SK-N-SH (cell line): Measurements from ENCODE around the gene SOCS4. TPM values are rescaled to one million over a fixed set of nuclear protein-coding genes. Genes with fewer than 3 reads are reported as not detected.

ENCODE experiments used
- CTCF ChIA-PET: fragments of 300-600, 350-600 bp; formaldehyde crosslinking; extraction: SDS; loops from one replicate; lab custom pipeline; 2021; lab: Yijun Ruan, JAX
- POLR2A ChIA-PET: fragments of 350-600 bp; sonication (Branson Sonifier 250); formaldehyde crosslinking; extraction: SDS; loops from one replicate; lab custom pipeline; 2020; ENCODE audit warnings: antibody characterized with exemption, inconsistent platforms; lab: Yijun Ruan, JAX
- DNase-seq: peaks from one replicate; pipeline ENCODE4 v3.0.0; 2012
- H2AFZ ChIP-seq: fragments of 200-600 bp; sonication (generic); 2 replicates; pipeline ENCODE4 v1.8.1; 2016; ENCODE audit warnings: antibody characterized with exemption, mild to moderate bottlenecking, low read depth
- H3F3A ChIP-seq: fragments of 200-600 bp; sonication (generic); replicated peaks from 2 replicates; pipeline ENCODE3; 2016; ENCODE audit warnings: antibody characterized with exemption, mild to moderate bottlenecking; ENCODE audit not compliant: insufficient read depth
- H3K27ac ChIP-seq, 2 experiments: fragments of 200-500 bp in 1 of 2; fragments of 200-600 bp in 1 of 2; sonication (Bioruptor generic) in 1 of 2; sonication (generic), shearing (Covaris generic) in 1 of 2; 2 replicates each; pipeline versions ENCODE4 v1.5.1 to v1.6.1; 2014 to 2016; ENCODE audit warnings: low read depth in 2 of 2, inconsistent platforms in 1 of 2, low read length in 1 of 2, mild to moderate bottlenecking in 1 of 2, mixed read lengths in 1 of 2
- H3K27me3 ChIP-seq: fragments of 200-600 bp; sonication (generic), shearing (Covaris generic); 2 replicates; pipeline ENCODE4 v1.6.1; 2016; ENCODE audit warnings: mixed run types; ENCODE audit not compliant: insufficient read depth
- H3K36me3 ChIP-seq, 2 experiments: fragments of 200-500 bp in 1 of 2; fragments of 200-600 bp in 1 of 2; sonication (Bioruptor generic) in 1 of 2; sonication (generic) in 1 of 2; replicated peaks in 1 of 2; 2 replicates each; pipeline versions ENCODE3 to v1.5.1; 2014 to 2016; ENCODE audit warnings: low read length in 1 of 2, mild to moderate bottlenecking in 1 of 2; ENCODE audit not compliant: insufficient read depth in 2 of 2, control insufficient read depth in 1 of 2
- H3K4me1 ChIP-seq, 2 experiments: fragments of 200-500 bp in 1 of 2; fragments of 200-600 bp in 1 of 2; sonication (Bioruptor generic) in 1 of 2; sonication (generic), shearing (Covaris generic) in 1 of 2; 2 replicates each; pipeline versions ENCODE4 v1.5.1 to v1.6.1; 2014 to 2016; ENCODE audit warnings: low read depth in 1 of 2, low read length in 1 of 2, mixed run types in 1 of 2; ENCODE audit not compliant: insufficient read depth in 2 of 2, control insufficient read depth in 1 of 2
- H3K4me2 ChIP-seq: fragments of 200-600 bp; sonication (generic), shearing (Covaris generic); 2 replicates; pipeline ENCODE4 v1.6.1; 2017; ENCODE audit warnings: mixed run types
- H3K4me3 ChIP-seq, 2 experiments: fragments of 200-500 bp in 1 of 2; fragments of 200-600 bp in 1 of 2; sonication (Bioruptor generic) in 1 of 2; sonication (generic), shearing (Covaris generic) in 1 of 2; 2 replicates each; pipeline versions ENCODE4 v1.5.1 to v1.8.1; 2014 to 2016; ENCODE audit warnings: low read depth in 2 of 2, inconsistent platforms in 1 of 2, low read length in 1 of 2, mild to moderate bottlenecking in 1 of 2, mixed read lengths in 1 of 2, moderate library complexity in 1 of 2
- H3K79me2 ChIP-seq: fragments of 200-600 bp; sonication (generic); 2 replicates; pipeline ENCODE4 v1.8.1; 2017; ENCODE audit warnings: mild to moderate bottlenecking; ENCODE audit not compliant: insufficient read depth
- H3K9ac ChIP-seq: fragments of 200-600 bp; sonication (generic); 2 replicates; pipeline ENCODE4 v1.6.1; 2017; ENCODE audit warnings: mixed run types
- H3K9me2 ChIP-seq: fragments of 200-600 bp; sonication (generic); 2 replicates; pipeline ENCODE4 v1.6.1; 2017; ENCODE audit warnings: mixed run types
- H3K9me3 ChIP-seq: fragments of 200-600 bp; sonication (generic); 2 replicates; pipeline ENCODE4 v1.6.1; 2017; ENCODE audit warnings: mixed run types, mild to moderate bottlenecking, moderate library complexity
- H4K20me1 ChIP-seq: fragments of 200-600 bp; sonication (generic); 2 replicates; pipeline ENCODE4 v1.6.1; 2017; ENCODE audit warnings: mild to moderate bottlenecking, mixed run types; ENCODE audit not compliant: insufficient read depth
- CHD2 ChIP-seq: fragments of 150-350 bp; IDR thresholded peaks from 2 replicates; pipeline ENCODE4 v1.6.1; 2018; ENCODE audit warnings: low read length; ENCODE audit not compliant: partially characterized antibody
- ELF1 ChIP-seq: IDR thresholded peaks from 2 replicates; pipeline ENCODE4 v1.4.0; 2012
- EP300 ChIP-seq, 2 experiments: IDR thresholded peaks; 2 replicates each; pipeline versions ENCODE4 v1.4.0 to v1.6.1; 2012; ENCODE audit warnings: borderline replicate concordance in 1 of 2, low read depth in 1 of 2, low read length in 1 of 2
- EZH2phosphoT487 ChIP-seq: fragments of 200-600 bp; sonication (generic); IDR thresholded peaks from 2 replicates; pipeline ENCODE4 v1.6.1; 2017; ENCODE audit warnings: low read depth, mixed run types, mild to moderate bottlenecking, antibody characterized with exemption, moderate library complexity, borderline replicate concordance
- FOSL2 ChIP-seq: IDR thresholded peaks from 2 replicates; pipeline ENCODE4 v1.4.0; 2012; ENCODE audit warnings: low read depth, mild to moderate bottlenecking, moderate library complexity, borderline replicate concordance
- FOXJ3 ChIP-seq: sonication (generic); formaldehyde crosslinking; IDR thresholded peaks from 2 replicates; pipeline ENCODE4 v1.5.1; 2020; ENCODE audit warnings: mild to moderate bottlenecking, missing genetic modification reagents
- GATA2 ChIP-seq: sonication (generic); formaldehyde crosslinking; IDR thresholded peaks from 2 replicates; pipeline ENCODE4 v1.5.0; 2020; ENCODE audit warnings: mild to moderate bottlenecking, missing genetic modification reagents
- JUND ChIP-seq: IDR thresholded peaks from 2 replicates; pipeline ENCODE4 v1.4.0; 2012
- MAX ChIP-seq: IDR thresholded peaks from 2 replicates; pipeline ENCODE4 v1.4.0; 2012; ENCODE audit warnings: low read depth
- NFIC ChIP-seq: IDR thresholded peaks from 2 replicates; pipeline ENCODE4 v1.4.0; 2012; ENCODE audit warnings: borderline replicate concordance
- PBX3 ChIP-seq: IDR thresholded peaks from 2 replicates; pipeline ENCODE4; 2012
- RCOR1 ChIP-seq: fragments of 150-350 bp; IDR thresholded peaks from 2 replicates; pipeline ENCODE4 v1.6.1; 2017; ENCODE audit warnings: antibody characterized with exemption, low read length
- REST ChIP-seq: IDR thresholded peaks from 2 replicates; pipeline ENCODE4 v1.6.1; 2012; ENCODE audit warnings: mild to moderate bottlenecking, low read depth, low read length, moderate library complexity
- RFX5 ChIP-seq: IDR thresholded peaks from 2 replicates; pipeline ENCODE4 v1.6.1; 2012; ENCODE audit warnings: mild to moderate bottlenecking, improper control_type of control experiment, low read length
- SIN3A ChIP-seq: IDR thresholded peaks from 2 replicates; pipeline ENCODE4 v1.6.1; 2012; ENCODE audit warnings: low read depth, mild to moderate bottlenecking, low read length, moderate library complexity, borderline replicate concordance
- SMC3 ChIP-seq: IDR thresholded peaks from 2 replicates; pipeline ENCODE4 v1.6.1; 2012; ENCODE audit warnings: low read depth, low read length, improper control_type of control experiment
- TCF12 ChIP-seq: IDR thresholded peaks from 2 replicates; pipeline ENCODE4 v1.4.0; 2012
- TEAD4 ChIP-seq: IDR thresholded peaks from 2 replicates; pipeline ENCODE4 v1.4.0; 2012; ENCODE audit warnings: mild to moderate bottlenecking, borderline replicate concordance; ENCODE audit not compliant: insufficient read depth
- USF1 ChIP-seq: IDR thresholded peaks from 2 replicates; pipeline ENCODE4 v1.4.0; 2012; ENCODE audit warnings: low read depth, borderline replicate concordance
- USF2 ChIP-seq: fragments of 150-350 bp; IDR thresholded peaks from 2 replicates; pipeline ENCODE4 v1.6.1; 2017; ENCODE audit warnings: antibody characterized with exemption, low read length, low read depth, borderline replicate concordance
- WGBS: methylation state at CpG from one replicate; pipeline ENCODE4 v1.1.6; 2017; ENCODE audit warnings: low lambda C conversion rate; 5-methylcytosine and 5-hydroxymethylcytosine counted together
- polyA plus RNA-seq, 3 experiments: library from polyadenylated mRNA; depleted of rRNA; stranded (reverse); fragments of >200 nt; gene quantifications; 2 replicates each; pipeline ENCODE4 v1.2.3, GENCODE V29; 2012

Gene SOCS4
- polyA plus RNA-seq, 1 of the 3 experiments (the other 2 are of a cell fraction) = 2.2 TPM

- TF ChIP-seq REST = no peak
- no peak for TF ChIP-seq ELF1
- TF ChIP-seq TEAD4 = no peak
- no peak for TF ChIP-seq EZH2phosphoT487
- TF ChIP-seq CHD2 = no peak
- no peak for TF ChIP-seq RFX5
- no peak for TF ChIP-seq SIN3A
- TF ChIP-seq MAX = no peak
- no peak for TF ChIP-seq TCF12
- no peak for TF ChIP-seq RCOR1
- TF ChIP-seq PBX3 = no peak
Observed at GRCh38 chr14:55026441-55026792, 619 bp upstream of the SOCS4 start (continued).

- WGBS = 1% methylated on average over 8 of the region's 8 CpGs
- no peaks in the 10 kb centered on the region for H3K9me2 ChIP-seq
- H4K20me1 ChIP-seq = peaks cover 32% of the 10 kb centered on the region
- peak; percentile 11 for DNase-seq
- H3K9me3 ChIP-seq = no peaks in the 10 kb centered on the region
- H3K27ac ChIP-seq = peak overlapping the region; percentile 78 to 79
- H3K36me3 ChIP-seq = peaks cover 12 to 16% of the 10 kb centered on the region in 2 experiments
- no peaks in the 10 kb centered on the region for H3K27me3 ChIP-seq
- CTCF ChIA-PET = interaction anchor here (1.1 to 7.0 kb wide), 2 partner anchors 23 to 24 kb away, joined by 4 to 40 read pairs; partner anchors contain the start of gene MAPK1IP1L
- POLR2A ChIA-PET = interaction anchor here (3.0 kb wide), 1 partner anchor 23 kb away, joined by 32 read pairs; the partner anchor contains the start of gene MAPK1IP1L
- no peak overlapping the region for H2AFZ ChIP-seq
- peak overlapping the region; percentile 94 for H3K9ac ChIP-seq
- TF ChIP-seq REST = no peak
- no peak for TF ChIP-seq FOSL2
- TF ChIP-seq ELF1 = no peak
- TF ChIP-seq SMC3 = no peak
- TF ChIP-seq GATA2 (CRISPR knock-in tag) = no peak
- TF ChIP-seq JUND = no peak
- no peak for TF ChIP-seq USF2
- TF ChIP-seq EP300 (IDR thresholded peaks at IDR 0.05; ENCODE audit: borderline replicate concordance in 1 of 2, low read depth in 1 of 2, low read length in 1 of 2) = no peak
- no peak for TF ChIP-seq RFX5
- TF ChIP-seq TCF12 = no peak
- no peak for TF ChIP-seq FOXJ3
- TF ChIP-seq USF1 = no peak
- TF ChIP-seq NFIC = no peak
- TF ChIP-seq SIN3A = no peak
- H3K4me3 ChIP-seq = peak overlapping the region; percentile 69 to 73
- peak overlapping the region; percentile 87 for H3K4me2 ChIP-seq
- no peaks in the 10 kb centered on the region for H3F3A ChIP-seq
- H3K79me2 ChIP-seq = peaks cover 91% of the 10 kb centered on the region
- peaks cover 18 to 19% of the 10 kb centered on the region in 2 experiments; a peak in 3 of 4 replicates for H3K4me1 ChIP-seq
Observed at GRCh38 chr14:55028066-55028465, 1.0 kb downstream of the SOCS4 start.
